HS-5 (cell line): ENCODE measurements around the gene ZBTB44.
"Not testable (repeated sequence)": the region's sequence is repeated elsewhere in the genome, so short reads cannot be mapped to it uniquely, and the experiment has no call there.

Experiments
- DNase-seq: peaks from one replicate; pipeline ENCODE4 v3.0.0-alpha.2; 2012; ENCODE audit warnings: low read depth

ZBTB44 gene

DNA sequence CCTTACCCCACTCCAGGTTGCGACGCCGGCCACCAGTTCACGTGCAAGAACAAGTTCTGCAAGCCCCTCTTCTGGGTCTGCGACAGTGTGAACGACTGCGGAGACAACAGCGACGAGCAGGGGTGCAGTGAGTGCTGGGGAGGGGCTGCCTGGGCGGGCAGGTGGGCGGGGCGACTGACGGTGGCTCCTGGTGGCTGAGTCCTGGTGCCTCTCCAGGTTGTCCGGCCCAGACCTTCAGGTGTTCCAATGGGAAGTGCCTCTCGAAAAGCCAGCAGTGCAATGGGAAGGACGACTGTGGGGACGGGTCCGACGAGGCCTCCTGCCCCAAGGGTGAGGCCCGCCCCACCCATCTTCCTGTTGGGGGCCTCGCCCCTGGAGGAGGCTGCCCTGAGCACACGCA, 116.4 kb downstream of the ZBTB44 start:
- no peak for DNase-seq

DNA sequence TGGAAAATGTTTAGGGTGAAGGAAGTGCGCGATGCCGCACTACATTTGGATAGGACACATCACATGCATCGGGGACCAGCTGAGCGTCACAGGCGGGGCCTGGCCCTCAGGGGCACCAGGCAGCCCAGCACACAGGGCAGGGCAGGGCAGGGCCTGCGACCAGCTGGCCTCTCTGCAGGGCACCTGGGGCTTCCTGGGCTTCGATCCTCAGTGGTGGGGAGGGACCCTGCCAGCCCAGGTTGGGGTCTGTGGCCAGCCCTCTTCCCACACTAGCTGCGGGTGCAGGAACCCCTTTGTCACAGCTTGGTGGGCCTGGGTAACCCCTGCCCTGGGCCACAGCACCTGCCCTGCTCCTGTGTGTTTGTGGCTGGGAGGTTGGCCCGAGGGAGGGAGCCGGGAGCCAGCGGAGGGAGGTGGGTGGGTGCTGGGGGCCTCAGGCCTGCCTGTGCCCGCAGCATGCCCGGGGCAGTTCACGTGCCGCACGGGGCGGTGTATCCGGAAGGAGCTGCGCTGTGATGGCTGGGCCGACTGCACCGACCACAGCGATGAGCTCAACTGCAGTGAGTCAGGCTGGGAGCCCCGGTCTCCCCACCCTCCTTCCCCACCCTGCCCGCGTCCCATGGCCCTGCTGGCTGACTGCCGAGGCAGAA, 117.2 kb downstream of the ZBTB44 start:
- no peak for DNase-seq

DNA sequence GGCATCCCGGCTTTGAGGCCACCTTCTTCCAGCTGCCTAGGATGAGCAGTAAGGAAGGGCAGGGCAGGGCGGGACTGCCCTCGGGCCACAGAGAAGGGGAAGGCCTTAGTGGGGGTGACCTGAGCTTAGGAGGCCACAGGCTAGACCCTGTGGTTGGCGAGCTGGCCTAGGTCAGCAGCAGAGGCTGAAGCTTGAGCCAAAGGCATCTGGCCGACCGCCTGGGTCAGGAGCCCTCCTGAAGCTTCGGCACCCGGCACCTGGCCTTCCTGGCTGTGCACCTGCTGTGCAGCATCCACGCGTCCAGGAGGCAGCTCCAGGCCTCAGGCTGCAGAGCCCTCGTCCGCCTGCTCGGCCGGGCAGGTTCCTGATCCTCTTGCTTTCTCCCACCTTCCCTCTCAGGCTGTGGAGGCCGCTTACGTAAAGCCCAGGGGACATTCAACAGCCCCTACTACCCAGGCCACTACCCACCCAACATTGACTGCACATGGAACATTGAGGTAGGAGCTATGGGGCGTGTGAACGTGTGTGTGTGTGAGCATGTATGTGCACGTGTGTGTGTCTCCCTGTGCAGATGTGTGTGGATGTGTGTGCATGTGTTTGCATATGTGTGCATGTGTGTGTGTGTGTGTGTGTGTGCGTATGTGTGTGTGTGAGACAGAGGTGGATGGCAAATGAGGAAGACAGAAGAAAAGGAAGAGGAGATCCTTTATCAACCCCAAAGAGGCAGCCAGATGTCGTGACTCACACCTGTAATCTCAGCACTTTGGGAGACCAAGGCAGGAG, 120.3 kb downstream of the ZBTB44 start:
- DNase-seq: no peak

DNA sequence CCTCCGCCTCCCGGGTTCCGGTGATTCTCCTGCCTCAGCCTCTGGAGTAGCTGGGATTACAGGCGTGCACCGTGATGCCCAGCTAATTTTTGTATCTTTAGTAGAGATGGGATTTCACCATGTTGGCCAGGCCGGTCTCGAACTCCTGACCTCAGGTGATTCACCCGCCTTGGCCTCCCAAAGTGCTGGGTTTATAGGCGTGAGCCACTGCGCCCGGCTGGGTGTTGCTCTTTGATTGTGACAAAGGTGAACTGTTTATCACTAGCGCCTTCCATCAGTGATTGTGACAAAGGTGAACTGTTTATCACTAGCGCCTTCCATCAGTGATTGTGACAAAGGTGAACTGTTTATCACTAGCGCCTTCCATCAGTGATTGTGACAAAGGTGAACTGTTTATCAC, 121.2 kb downstream of the ZBTB44 start:
- not testable (repeated sequence) for DNase-seq

DNA sequence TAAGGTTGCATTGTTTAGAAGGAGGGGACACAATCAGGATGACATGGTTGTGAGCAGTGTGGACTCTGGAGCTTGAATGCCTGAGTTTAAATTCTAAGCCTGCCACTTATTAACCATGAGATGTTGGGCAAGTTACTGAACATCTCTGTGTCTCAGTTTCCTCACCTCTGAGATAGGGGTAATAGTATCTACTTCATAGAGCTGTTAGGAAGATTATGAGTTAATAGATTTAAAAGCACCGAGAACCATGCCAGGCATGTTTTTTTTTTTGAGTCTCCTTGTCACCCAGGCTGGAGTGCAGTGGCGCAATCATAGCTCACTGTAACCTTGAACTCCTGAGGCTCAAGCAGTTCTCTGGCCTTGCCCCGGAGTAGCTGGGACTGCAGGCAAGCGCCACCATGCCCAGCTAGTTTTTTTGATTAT, 121.9 kb downstream of the ZBTB44 start:
- no peak for DNase-seq

DNA sequence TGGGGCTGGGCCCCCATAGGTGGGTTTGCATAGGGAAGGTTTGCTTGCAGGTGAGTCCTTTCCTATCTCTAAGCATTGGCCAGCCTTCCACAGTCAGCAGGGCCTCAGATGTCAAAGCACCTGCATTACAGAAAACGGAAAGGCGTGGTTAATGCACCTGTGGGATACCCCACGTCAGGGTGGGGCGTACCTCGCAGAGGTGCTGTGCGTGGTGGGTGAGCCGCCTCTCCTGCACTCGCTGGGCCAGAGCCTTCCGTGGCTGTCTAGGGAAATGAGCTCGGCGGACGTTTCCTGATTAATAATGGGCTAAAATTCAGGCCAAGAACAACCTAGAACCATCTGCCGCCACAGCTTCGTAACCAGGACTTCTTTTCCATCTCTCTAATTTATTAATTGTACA, 122.8 kb downstream of the ZBTB44 start:
- no peak for DNase-seq

DNA sequence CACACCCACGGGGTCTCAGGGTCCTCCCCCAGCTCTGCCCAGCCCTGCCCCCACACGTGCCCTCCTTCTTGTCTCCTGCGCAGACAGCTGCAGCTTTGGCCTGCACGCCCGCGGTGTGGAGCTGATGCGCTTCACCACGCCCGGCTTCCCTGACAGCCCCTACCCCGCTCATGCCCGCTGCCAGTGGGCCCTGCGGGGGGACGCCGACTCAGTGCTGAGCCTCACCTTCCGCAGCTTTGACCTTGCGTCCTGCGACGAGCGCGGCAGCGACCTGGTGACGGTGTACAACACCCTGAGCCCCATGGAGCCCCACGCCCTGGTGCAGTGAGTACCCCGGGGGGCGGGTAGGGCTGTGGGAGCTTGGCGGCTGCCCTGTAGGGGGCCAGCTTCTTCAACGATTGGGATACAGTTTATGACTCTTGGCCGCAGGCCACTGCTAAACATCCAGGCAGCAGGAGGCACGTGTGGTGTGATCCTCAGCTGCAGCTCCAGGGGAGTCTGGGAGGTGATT, 124.3 kb downstream of the ZBTB44 start:
- no peak for DNase-seq

DNA sequence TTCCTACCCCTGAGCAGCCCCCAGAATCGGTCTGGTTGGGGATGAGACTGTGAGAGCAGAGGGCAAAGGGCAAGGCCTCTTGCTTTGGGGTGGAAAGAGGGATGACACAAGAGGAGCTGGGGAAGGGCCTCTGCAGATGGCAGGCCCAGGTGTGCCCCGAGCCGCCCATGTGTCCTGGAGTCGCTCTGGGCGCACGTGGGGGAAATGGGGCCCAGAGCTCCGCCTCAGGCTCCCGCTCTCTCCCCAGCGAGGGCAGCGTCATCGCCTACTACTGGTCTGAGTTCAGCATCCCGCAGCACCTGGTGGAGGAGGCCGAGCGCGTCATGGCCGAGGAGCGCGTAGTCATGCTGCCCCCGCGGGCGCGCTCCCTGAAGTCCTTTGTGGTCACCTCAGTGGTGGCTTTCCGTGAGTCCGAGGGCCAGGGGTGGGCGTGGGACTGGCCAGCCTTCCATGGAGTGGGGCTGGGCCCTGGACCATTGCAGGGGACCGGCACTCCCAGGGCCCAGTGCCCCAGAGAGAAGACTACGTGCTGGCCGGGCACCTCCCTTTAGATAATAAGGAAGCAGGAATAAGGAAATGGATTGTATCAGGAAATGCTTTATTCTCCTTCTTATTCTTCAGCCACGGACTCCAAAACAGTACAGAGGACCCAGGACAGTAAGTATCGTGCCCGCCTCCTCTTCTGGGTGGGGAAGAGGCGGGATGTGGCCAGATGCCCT, 125.1 kb downstream of the ZBTB44 start:
- no peak for DNase-seq

DNA sequence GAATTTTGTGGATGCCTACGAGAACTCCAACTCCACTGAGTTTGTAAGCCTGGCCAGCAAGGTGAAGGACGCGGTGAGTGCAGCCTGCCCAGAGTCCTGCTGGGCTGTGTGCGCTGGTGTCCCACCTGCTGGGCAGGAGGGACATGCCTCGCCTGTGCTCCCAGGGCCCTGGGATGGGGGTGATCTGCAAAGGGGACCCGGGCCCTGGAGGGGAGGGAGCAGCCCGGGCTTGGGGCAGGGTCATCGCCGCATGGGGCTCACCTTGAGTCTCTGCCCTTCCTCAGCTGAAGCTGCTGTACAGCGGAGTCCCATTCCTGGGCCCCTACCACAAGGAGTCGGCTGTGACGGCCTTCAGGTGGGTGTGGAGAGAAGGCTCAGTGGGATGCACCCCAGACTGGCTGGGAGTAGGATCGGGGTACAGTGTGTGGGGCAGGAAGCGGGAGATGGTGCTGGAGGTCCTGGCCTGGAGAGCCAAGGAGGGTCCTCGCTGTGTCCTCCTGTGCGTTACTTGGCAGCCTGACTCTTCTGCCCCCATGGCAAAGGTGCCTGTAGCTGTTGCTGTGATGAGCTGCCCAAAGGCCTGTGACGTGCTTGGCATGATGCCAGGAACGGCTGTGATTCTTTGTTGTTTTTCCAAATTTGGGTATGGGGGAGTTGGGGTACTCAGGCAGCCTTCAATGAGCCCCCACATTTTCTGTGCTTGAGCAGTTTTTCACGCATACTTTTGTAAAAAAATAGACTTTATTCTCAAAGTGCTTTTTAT, 126.0 kb downstream of the ZBTB44 start:
- DNase-seq: no peak

DNA sequence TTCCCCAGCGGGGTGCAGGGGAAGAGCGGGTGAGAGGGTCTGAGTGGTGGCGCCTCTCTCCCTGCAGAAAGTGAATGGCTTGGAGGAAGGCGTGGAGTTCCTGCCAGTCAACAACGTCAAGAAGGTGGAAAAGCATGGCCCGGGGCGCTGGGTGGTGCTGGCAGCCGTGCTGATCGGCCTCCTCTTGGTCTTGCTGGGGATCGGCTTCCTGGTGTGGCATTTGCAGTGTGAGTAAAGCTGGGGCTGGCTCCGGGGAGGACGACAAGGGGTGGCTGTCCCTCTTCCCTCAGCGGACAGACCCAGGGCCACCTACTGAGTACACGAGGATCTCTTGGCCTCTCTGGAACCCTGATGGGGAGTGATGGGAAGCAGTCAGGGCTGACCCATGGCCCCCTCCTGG, 126.7 kb downstream of the ZBTB44 start:
- no peak for DNase-seq

DNA sequence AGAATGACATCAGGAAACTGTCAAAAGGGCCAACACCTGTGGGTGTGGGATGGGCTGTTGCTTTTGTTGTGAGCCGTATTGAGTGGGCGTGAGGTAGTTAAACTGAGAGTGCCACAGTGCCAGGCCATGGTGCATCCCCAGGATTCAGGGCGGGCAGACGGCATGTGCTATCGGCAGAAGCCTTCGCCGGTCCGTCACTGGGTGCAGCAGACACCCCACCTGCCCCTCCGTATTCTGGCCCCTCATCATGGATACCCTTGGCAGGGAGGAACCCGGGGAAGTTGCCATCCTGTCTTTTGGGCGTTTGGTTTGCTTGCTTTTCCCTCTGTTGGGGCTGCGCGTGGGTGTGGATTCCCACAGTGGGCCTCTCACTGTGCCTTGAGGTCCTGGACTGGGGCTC, 127.6 kb downstream of the ZBTB44 start:
- no peak for DNase-seq

DNA sequence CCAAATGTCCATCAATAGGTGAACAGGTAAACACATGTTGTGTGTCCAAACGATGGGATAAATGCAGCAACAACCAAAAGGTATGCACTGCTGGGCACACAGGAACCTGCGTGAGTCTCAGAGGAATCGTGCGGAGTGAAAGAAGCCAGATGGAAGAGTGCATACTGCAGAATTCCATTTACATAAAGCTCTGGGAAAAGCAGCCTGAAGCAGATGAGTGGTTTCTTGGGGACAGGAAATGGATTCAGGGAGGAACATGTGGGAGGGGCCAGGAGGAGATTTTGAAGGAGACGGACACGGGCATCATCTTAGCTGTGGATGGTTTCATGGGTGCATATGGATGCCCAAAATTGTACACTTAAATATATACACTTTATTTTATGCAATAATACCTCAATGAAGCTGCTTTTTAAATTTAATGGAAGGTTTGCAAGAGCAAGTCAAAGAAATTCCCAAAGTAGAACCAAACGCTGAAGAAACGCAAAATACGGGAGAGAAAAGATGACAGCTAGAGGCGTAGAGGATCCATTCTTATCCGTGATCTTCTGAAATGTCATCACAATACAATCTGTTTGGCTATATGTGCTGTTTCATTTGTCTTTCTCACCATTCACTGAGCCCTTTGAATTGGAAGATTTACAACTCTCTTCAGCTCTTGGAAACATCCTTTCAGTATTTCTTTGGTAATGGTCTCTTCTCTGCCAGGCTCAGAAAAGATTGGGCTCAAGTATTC, 130.7 kb downstream of the ZBTB44 start:
- DNase-seq: no peak

DNA sequence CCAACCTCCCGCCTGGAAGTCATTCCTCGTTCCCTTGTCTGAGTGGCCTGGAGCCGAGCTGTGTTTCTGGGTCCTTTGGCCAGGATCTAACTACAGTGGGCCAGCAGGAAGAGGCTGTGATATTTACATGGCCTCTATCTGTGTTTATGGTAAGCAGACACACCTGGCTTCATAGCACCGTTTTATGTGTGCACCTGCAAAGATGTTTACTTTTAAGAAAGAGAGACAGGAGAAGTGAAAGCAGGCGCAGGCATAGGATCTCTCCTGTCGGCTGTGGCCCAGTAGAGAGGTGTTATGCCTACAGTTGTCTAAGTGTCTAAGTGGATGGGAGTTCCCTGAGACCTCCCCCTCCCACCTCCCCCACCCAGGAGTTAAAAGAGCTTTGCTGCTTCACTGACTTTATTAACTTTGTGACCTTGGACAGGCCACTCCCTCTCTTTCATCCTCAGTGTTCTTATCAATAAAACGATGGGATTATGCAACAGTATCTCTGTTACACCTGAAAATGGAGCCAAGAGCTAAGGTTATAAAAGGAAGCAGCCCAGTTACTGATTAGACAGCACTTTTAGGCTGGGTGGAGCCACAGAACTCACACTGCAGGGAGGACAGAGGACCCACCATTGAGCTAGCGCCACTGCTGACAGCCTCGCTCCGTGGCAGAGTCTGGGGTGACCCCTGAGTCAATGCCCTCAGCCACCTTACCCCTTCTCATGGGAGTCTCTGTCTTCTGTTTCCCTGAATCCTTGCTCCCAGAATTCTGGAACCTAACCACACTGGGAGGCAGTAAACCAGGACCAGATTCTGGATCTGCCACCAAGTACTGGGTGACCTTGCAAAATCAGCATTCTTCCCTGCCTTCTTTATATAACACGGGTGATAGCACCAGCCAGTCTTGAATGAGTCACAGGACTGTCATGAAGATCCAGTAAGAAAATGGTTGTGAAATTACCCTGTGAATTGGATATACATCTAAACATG, 133.1 kb downstream of the ZBTB44 start:
- DNase-seq: peak; percentile 24

DNA sequence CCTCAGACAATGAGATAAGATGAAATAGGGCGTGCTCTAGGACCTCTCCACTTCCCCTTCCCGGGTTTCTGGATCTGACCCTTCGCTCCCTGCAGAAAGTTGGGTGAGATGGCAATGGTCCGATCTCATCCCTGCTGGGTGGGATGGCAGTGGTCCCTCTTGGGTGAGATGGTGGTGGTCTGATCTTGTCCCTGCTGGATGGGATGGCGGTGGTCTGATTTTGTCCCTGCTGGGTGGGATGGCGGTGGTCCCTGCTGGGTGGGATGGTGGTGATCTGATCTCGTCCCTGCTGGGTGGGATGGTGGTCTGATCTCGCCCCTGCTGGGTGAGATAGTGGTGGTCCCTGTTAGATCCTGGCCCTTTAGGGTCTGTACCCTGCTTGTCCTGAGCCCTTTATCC, 133.8 kb downstream of the ZBTB44 start:
- no peak for DNase-seq

DNA sequence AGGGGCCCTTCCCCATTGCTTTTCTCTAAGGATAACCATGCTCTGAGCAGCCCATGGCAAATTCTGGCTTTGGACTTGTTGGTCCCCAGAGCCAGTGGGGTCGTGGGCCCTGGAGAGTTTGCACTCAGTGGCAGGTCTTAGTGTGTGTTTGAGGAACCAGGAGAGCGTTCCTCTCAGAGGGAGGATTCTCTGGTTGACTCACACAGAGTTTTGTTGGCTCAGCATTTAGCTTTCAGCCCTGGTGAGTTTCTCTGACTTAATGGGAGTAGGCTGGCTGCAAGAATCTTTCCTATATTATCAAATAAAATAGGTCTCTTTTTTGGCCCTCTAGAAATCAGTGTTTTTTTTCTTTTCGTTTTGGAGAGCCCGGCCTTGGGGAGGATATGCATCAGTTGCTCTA, 134.2 kb downstream of the ZBTB44 start:
- DNase-seq: no peak

DNA sequence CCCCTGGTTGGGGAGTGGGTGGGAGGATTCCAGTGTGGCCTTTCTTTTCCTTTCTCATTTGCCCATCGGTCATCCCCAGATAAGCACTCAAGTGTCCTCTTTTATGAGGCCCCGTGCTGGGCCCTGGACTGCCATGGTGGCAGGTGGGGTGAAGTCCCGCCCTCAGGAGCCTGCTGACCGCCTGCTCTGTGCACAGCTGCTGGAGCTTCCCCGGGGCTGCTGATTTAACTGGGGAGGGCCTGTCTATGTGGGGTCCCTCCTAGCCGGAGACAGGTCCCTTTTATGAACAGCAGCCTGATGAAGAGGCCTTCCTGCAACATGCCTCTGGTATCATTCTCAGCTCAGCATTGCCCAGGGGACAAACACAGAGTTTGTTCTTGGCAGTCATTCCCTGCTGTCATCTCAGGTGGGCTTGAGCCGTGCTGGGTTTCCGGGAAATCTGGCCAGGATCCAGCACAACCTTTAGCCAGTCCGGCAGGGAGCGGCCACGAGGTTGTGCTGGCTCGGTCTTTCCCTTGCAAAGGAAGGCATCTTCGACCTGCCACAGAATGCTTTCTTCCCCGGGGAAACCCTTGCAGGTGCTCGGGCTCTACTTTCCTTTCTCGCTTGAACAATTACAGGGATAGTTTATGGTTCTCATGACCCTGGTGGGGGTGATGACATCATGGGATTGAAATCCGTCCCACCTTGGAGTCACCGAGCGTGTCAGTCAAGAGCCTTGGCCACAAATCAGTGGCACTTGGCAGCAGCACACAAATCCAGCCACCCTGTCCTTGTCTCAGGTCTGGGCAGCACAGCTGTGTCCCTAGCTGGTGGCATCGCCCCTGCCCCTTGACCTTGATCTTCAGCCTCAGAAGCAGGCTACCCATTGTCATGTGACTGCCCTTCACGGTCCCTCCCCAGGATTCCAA, 135.1 kb downstream of the ZBTB44 start:
- DNase-seq: no peak

DNA sequence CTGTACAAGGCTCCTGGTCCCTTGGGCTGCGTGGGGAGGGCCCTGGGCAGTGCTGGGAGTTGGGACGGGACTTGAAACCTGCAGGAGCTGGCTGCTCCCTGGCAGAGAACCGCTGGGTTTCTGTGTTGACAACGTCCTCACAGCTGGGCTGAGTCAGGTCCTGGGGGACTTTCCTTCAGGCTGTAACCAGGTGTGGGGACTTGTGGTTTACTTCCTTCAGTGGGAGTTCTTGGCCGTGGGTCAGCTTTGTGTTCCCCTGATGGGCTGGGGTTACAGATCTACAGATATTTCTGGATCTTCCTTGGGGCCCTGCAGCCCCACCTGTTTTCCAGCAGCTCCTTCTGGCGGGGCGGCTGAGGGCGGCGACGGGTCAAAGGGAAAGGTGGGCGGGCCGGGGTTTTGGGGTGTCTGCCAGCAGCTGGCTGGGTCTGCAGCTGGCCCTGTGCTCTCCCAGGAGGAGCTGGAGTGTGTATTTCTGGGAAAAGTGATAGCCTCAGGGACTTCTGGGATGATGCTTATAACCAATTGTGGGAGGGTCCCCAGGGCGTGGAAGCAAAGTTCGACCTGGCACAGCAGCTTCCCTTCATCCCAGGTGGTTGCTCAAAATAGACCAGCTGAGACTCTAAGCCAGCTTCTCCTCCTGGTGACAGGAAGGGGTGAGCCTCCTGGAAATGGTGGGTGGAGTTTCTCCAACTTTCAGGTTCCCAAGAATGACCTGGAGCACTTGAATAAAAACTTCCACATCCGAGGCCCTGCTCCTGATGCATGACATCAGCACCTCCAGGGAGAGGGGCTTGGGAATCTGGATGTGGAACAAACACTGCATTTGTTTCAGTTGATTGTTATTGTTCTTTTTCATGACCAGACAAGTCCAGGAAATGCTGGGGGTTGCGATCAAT, 136.0 kb downstream of the ZBTB44 start:
- no peak for DNase-seq

DNA sequence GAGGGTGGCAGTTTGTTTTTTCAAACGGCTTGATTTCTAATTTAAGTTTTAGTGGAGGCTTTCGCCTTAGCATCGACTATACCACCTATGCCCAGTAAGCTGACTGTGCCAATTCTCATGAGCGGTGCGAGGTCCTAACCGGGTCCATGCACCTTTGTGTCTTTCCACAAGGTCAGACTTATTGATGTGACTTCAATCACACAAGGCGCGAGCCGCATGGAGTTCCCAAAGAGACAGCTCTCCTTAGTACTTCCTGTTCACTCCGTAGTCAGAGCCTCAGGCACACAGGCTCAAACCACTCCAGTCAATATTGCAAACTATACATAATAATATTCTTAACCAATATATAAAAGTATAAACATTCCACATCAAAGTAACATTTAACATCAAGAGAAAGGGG, 136.9 kb downstream of the ZBTB44 start:
- DNase-seq: no peak
